ENCODE results near the gene SPEF1.

DNA sequence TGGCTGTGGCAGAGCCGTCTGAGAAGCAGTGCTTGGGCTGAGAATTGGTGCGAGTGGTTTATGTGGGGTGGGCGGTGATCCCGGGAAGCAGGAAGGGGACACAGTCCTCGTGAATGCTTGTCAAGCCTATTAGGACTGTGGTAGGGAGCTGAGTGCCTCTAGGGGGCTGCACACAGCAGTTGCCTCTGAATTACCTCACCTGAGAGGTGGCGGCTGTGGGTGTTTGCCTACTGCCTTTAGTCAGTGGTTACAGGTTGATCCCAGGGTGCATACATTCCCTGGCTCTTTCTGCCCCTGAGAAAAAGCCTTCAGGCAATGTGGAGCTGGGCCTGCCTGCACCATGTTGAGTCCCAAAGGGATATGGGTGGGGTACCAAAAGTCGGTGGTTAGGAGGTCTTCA is 44.3 kb upstream of the SPEF1 start:
- no peak for TF ChIP-seq EZH2phosphoT487 (IDR thresholded peaks at IDR 0.05; ENCODE audit: insufficient read depth, low read depth)
- TF ChIP-seq EZH2 (IDR thresholded peaks at IDR 0.05; ENCODE audit: insufficient read depth, poor library complexity, severe bottlenecking): no peak

Measured in GM23248 (cell line).